Mucosa of rectum (tissue), 2 donors: ENCODE measurements around the gene HCN3.
"Not testable (repeated sequence)": the region's sequence is repeated elsewhere in the genome, so short reads cannot be mapped to it uniquely, and the experiment has no call there.

ENCODE experiments used
- H3K27ac ChIP-seq, 2 donors: one replicate each; pipeline ENCODE4 v1.7.0; 2013; ENCODE audit warnings: inconsistent platforms in 2 of 2, low read depth in 2 of 2, low read length in 2 of 2
- H3K27me3 ChIP-seq, 2 donors: one replicate each; pipeline ENCODE4 v1.7.0; 2013; ENCODE audit warnings: low read length in 2 of 2; ENCODE audit not compliant: control insufficient read depth in 2 of 2, insufficient read depth in 2 of 2
- H3K36me3 ChIP-seq, 2 donors: one replicate each; pipeline ENCODE4 v1.7.0; 2013; ENCODE audit warnings: low read length in 2 of 2; ENCODE audit not compliant: control insufficient read depth in 2 of 2, insufficient read depth in 2 of 2
- H3K4me1 ChIP-seq, 2 donors: one replicate each; pipeline ENCODE4 v1.7.0; 2013; ENCODE audit warnings: low read length in 2 of 2, mild to moderate bottlenecking in 1 of 2; ENCODE audit not compliant: control insufficient read depth in 2 of 2, insufficient read depth in 2 of 2
- H3K4me3 ChIP-seq, 2 donors: one replicate each; pipeline ENCODE4 v1.7.0; 2013; ENCODE audit warnings: low read length in 2 of 2
- H3K9ac ChIP-seq, 2 donors: one replicate each; pipeline ENCODE4 v1.7.0; 2013; ENCODE audit warnings: low read length in 2 of 2, low read depth in 1 of 2, mild to moderate bottlenecking in 1 of 2
- H3K9me3 ChIP-seq, 2 donors: one replicate each; pipeline ENCODE4 v1.7.0; 2013; ENCODE audit warnings: low read length in 2 of 2; ENCODE audit not compliant: control insufficient read depth in 2 of 2
- donor health status: healthy.
- donor health status: Normal muscosa, but diverticular disease.

The HCN3 gene

DNA sequence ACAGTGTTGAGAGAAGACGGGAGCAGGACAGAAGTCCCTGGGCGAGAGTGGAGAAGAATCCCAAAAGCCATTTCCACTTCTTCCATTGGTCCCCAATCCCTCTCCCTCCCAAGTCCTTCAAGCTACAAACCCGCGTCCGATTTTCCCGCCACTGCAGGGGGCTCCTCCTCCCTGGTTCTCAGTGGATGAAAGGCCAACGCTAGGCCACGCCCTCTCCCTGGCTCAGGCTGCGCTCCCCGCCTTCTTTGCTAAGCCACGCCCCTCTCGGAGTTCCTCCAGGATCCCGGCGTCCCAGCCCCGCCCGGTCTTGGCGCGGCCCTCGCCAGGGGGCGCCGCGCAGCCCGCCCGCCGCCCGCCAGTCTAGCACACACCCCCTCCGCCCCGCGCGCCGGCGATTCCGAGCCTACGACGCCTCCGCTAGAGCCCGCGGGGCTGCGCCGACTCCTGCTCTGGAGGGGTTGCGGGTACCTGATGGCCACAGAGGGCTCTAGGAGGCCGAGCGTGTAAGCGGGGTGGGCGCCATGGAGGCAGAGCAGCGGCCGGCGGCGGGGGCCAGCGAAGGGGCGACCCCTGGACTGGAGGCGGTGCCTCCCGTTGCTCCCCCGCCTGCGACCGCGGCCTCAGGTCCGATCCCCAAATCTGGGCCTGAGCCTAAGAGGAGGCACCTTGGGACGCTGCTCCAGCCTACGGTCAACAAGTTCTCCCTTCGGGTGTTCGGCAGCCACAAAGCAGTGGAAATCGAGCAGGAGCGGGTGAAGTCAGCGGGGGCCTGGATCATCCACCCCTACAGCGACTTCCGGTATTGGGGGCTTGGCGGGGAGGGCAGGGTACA is at the start of gene HCN3:
Gene HCN3, plus strand, starts transcription at position 394 of the 832 bp plus-strand sequence. Its CDS starts 128 bp downstream, at position 522.
- no peaks in the 10 kb centered on the region for H3K36me3 ChIP-seq
- H3K27me3 ChIP-seq = no peaks in the 10 kb centered on the region
- H3K4me3 ChIP-seq = peak within 1 kb of the TSS; percentile 68 to 83
- H3K9me3 ChIP-seq = no peaks in the 10 kb centered on the region
- peak within 1 kb of the TSS; percentile 71 to 72 for H3K9ac ChIP-seq
- peaks cover 23% of the 10 kb centered on the region in 2 donors for H3K4me1 ChIP-seq
- peak within 1 kb of the TSS; percentile 57 to 58 for H3K27ac ChIP-seq

DNA sequence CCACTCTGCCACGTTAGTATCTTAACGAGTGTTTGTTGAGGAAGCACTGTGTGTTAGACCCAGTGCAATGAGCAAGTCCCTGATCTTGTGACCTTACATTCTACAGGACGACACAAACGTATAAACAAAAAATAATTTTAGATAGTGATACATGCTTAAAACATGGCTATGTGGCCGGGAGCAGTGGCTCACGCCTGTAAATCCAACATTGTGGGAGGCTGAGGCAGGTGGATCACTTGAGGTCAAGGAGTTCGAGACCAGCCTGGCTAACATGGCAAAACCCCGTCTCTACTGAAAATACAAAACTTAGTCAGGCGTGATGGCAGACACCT is 49.2 kb upstream of the HCN3 start:
- no peaks in the 10 kb centered on the region for H3K36me3 ChIP-seq
- peak overlapping the region; percentile 69 to 82 for H3K9ac ChIP-seq
- H3K4me1 ChIP-seq = peaks cover 14 to 16% of the 10 kb centered on the region in 2 donors

DNA sequence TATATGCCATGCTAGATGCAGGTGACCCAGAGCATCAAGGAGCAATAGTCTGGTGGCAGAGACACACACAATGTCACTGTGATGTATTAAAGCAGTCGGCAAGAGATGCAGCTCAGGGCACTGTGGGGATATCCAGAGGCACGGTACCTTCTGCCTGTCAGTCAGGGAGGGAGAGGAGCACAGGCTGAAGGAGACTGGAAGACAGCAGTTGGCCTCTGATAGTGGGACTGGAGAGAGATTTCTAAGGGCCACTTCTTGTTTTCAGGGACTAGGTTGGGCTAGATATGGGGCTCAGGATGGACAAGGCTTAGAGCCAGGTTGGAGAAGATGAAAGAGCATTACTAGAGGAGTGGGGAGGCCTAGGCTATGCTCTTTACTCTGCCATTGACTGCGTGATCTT is 46.0 kb upstream of the HCN3 start:
- not testable (repeated sequence) for H3K4me3 ChIP-seq, H3K9ac ChIP-seq, H3K27me3 ChIP-seq, H3K36me3 ChIP-seq, H3K9me3 ChIP-seq, H3K27ac ChIP-seq
- H3K4me1 ChIP-seq = peaks cover 11 to 14% of the 10 kb centered on the region in 2 donors

More for the DNA sequence above, 49.2 kb upstream of the HCN3 start:
- H3K9me3 ChIP-seq = no peaks in the 10 kb centered on the region
- H3K27ac ChIP-seq = peak overlapping the region; percentile 44 to 80
- H3K27me3 ChIP-seq = no peaks in the 10 kb centered on the region
- peak overlapping the region; percentile 64 to 78 for H3K4me3 ChIP-seq

DNA sequence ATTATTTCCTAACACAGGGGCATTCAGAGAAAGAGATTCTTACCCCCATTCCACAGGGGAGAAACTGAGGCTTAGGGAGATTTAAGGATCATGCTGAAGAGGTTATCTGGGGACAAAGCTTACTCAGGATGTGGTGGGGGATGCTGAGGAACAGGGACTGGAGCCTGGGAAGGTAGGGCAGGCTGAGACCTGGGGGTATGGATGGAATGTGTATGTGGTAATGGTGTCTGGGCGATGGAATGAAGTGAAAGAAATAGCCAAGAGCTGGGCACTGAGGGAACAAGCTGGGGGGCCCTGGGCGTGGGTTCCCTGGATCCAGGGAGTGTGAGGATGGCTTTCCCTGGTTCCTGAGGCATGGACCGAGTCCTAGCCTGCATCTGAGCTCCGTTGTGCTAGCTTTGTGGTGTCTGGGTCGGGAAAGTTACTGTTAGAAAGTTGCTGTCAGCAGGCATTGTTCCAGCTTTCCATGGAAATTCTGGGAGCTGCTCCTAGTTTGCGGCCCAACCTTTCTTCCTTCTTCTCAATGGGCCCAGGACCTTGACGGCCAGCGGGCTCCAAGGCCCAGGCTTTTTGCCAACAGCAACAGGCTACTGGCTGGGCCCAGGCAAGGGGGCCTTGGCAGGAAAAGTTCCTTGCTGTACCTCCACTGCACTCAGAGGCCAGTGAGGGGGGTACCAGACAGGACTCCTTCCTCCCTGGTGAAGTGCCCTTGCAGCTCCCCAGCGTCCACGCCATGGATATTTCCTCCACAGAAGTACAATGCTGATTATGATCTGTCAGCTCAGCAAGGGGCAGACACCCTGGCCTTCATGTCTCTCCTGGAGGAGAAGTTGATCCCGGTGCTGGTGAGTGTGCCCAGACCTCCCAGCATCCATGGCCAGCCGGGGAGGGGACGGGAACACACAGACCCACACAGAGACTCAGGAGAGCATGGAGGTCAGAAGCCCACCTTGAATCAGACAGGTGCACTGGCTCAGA is 45.0 kb upstream of the HCN3 start:
- H3K36me3 ChIP-seq = peaks cover 14 to 16% of the 10 kb centered on the region in 2 donors
- not testable (repeated sequence) for H3K27ac ChIP-seq, H3K4me3 ChIP-seq, H3K9me3 ChIP-seq, H3K27me3 ChIP-seq, H3K9ac ChIP-seq, H3K4me1 ChIP-seq

DNA sequence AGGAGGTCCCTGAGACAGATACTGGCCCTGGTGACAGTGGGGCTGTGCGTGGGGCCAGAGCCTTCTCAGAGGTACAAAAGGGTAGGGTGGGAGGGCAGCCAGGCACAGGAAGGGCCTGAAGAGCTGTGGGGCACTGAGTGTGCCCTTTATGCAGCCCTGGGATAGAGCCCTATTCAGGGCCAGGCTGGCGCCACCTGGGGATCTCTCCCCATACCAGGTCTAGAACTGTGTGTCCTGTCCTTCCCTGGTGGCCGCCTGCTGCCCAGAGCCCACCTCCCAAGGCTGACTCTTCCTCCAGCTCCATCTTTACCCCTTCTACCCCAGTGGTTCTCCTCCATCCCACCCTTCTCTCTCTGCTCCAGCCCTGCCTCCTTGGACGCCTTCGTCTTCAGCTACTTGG is 43.8 kb upstream of the HCN3 start:
- H3K9ac ChIP-seq, H3K27ac ChIP-seq, H3K27me3 ChIP-seq, H3K4me3 ChIP-seq, H3K4me1 ChIP-seq, H3K9me3 ChIP-seq: not testable (repeated sequence)
- peaks cover 16 to 23% of the 10 kb centered on the region in 2 donors for H3K36me3 ChIP-seq

DNA sequence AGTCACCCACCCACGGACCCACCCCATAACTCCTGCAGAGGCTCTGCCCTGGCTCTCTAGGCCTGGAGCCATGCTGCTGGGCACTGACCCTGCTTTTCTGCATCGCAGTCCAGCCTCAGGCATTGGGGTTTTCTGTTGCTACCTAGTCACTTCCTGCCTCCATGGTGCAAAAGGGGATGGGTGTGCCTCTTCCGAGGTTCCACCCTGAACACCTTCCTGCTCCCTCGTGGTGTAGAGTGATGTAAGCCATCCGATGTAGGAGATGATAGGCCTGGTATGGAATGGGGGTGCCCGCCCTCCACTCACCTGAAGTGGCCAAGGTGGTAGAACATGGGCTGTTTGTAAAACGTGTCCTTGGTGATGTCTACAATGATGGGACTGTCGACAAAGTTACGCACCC is 41.9 kb upstream of the HCN3 start:
- not testable (repeated sequence) for H3K27ac ChIP-seq, H3K4me1 ChIP-seq, H3K9ac ChIP-seq, H3K9me3 ChIP-seq, H3K4me3 ChIP-seq, H3K27me3 ChIP-seq
- peaks cover 16 to 24% of the 10 kb centered on the region in 2 donors for H3K36me3 ChIP-seq

DNA sequence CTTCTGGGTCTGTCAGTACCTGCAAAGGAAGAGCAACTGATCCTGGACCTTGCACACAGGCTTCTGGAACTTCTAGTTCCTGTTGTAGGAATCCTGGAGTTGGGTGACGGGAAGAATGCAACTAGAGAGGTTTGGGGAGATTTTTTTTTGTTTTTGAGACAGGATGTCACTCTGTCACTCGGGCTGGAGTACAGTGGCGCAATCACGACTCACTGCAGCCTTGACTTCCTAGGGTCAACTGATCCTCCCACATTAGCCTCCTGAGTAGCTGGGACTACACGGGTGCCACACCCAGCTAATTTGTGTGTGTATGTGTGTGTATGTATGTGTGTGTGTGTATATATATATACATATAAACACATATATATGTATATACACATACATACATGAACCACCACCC is 40.8 kb upstream of the HCN3 start:
- Histone ChIP-seq H3K4me1 (peaks cover 2 to 8% of the 10 kb centered on the region in 2 donors), H3K27me3 (no peaks in the 10 kb centered on the region), H3K4me3 (no peak overlapping the region), H3K9me3 (no peaks in the 10 kb centered on the region), H3K36me3 (peaks cover 16 to 24% of the 10 kb centered on the region in 2 donors), H3K9ac (no peak overlapping the region), H3K27ac (no peak overlapping the region)

DNA sequence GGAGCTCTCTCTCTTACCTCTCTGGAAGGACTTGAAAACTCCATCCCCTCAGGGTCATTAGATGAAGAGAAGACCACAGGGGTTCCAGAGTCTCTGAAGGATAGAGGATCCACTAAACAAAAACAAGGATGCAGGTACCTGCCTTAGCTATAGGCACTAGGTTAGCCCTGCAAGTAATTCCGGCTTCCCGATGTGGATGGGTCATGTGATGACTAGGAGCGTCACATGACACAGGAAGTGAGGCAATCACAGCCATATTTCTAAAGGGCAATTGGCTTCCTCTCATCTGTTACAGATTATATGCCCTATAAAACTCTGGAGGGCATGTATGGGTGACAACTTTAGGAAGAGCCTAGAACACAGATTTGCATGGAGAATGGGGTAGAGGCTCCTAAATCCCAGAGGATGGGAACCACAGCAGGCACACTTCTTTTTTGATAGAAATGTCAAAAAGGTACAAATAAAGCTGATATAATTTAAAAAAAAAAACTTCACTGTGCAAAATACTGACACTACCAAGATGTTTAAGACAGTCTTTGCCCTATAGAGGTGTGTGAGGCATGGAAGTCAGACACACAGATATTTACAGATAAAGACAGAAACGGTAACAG is 36.1 kb upstream of the HCN3 start:
- H3K27me3 ChIP-seq = no peaks in the 10 kb centered on the region
- H3K27ac ChIP-seq = peak overlapping the region; percentile 19 to 90
- H3K9me3 ChIP-seq = no peaks in the 10 kb centered on the region
- peak overlapping the region; percentile 61 to 81 for H3K4me3 ChIP-seq
- peak overlapping the region; percentile 27 to 28 for H3K9ac ChIP-seq
- peaks cover 24 to 26% of the 10 kb centered on the region in 2 donors for H3K4me1 ChIP-seq
- H3K36me3 ChIP-seq = peaks cover 13 to 17% of the 10 kb centered on the region in 2 donors

DNA sequence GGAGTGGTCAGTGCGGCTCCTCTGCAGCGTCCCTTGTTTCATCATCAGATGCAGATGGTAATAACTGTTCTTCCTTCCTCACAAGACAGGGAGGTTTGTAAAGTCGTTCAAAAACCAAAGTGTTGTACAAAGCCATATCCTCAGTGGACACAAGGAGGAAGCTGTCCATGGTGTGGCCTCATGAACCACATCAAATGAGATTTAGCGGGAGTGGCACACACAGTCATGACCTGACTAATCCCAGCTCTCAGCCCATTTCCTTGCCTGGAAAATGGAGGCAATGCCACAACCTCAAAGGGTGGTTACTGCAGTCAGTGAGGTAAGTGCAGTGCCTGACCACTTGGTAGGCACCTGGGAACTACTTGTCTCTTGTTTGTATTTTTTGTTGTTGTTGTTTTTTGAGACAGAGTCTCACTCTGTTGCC is 35.4 kb upstream of the HCN3 start:
- Histone ChIP-seq H3K4me3 (no peak overlapping the region), H3K4me1 (peaks cover 24 to 26% of the 10 kb centered on the region in 2 donors), H3K36me3 (peaks cover 6 to 11% of the 10 kb centered on the region in 2 donors), H3K9me3 (no peaks in the 10 kb centered on the region), H3K27ac (peak overlapping the region; percentile 19 to 90), H3K27me3 (no peaks in the 10 kb centered on the region), H3K9ac (no peak overlapping the region)
